ENCODE results near the gene OR2H2.

GRCh38 chr6:29576056-29576455 is 8.9 kb upstream of the OR2H2 start:
- TF ChIP-seq POLR2A (IDR thresholded peaks at IDR 0.05): no peak
- TF ChIP-seq CTCF (IDR thresholded peaks at IDR 0.05): no peak
- TF ChIP-seq POLR2AphosphoS5 (IDR thresholded peaks at IDR 0.05): no peak
